ENCODE data around the gene TMEM30A. TPM values are rescaled to one million over a fixed set of nuclear protein-coding genes. Genes with fewer than 3 reads are reported as not detected.

The TMEM30A gene
- total RNA-seq, 2 donors from 2014 or later: 20.8 to 60.7 TPM

DNA sequence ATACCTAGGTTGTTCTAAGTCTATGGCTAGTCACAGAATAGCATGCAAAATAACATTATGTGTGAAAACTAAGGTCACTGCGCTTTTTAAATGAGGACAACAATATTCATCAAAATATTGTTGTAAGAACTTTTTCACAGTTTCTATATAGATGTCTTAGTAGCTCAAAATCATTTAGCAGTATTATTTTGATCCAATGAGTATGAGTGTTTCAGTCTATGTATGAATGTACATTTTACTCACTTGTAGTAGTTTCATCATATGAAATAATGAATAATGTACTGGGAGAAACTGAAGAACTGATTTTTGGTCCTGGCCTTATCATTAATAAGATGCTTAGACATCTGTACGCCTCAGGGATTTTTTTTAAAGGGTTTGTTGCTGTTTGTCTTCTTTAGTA is 16.5 kb upstream of the TMEM30A start:
- Histone ChIP-seq H3K36me3 (replicated peaks in 1 of 2; ENCODE audit: insufficient read depth in 1 of 2, low read depth in 2 of 2) (no peaks in the 10 kb centered on the region), H3K27ac (no peak overlapping the region), H3K4me3 (no peak overlapping the region), H3K4me1 (no peaks in the 10 kb centered on the region), H3K27me3 (no peaks in the 10 kb centered on the region), H3K9me3 (peaks cover 0 to 8% (median 0%) of the 10 kb centered on the region in 3 donors)
- intact Hi-C loops (cut with DNase I): no loop called here
- 88 to 90% methylated on average over 2 of the region's 2 CpGs for WGBS, 2 donors
- ATAC-seq (no peak), DNase-seq (no peak)
- TF ChIP-seq POLR2A (IDR thresholded peaks at IDR 0.05): no peak
- TF ChIP-seq, protein P1, sequence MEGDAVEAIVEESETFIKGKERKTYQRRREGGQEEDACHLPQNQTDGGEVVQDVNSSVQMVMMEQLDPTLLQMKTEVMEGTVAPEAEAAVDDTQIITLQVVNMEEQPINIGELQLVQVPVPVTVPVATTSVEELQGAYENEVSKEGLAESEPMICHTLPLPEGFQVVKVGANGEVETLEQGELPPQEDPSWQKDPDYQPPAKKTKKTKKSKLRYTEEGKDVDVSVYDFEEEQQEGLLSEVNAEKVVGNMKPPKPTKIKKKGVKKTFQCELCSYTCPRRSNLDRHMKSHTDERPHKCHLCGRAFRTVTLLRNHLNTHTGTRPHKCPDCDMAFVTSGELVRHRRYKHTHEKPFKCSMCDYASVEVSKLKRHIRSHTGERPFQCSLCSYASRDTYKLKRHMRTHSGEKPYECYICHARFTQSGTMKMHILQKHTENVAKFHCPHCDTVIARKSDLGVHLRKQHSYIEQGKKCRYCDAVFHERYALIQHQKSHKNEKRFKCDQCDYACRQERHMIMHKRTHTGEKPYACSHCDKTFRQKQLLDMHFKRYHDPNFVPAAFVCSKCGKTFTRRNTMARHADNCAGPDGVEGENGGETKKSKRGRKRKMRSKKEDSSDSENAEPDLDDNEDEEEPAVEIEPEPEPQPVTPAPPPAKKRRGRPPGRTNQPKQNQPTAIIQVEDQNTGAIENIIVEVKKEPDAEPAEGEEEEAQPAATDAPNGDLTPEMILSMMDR (IDR thresholded peaks at IDR 0.05): no peak

DNA sequence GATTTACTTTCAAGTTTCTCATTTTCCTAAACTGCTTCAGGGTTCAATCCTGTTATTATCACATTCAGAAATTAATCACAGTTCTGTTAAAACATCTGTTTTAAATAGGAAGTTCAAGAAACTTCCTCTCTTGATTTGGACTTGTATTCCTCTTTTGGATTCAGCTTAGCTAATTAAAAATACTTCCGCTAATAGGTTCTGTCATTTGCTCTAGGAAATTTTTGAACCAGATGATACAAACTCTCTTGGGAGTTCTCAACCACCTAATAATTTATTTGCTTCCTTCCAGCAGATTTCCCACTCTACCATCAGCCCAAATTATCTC is 15.9 kb upstream of the TMEM30A start:
- 0 to 29% methylated on average over 1 of the region's 1 CpG for WGBS, 2 donors
- intact Hi-C loops (cut with DNase I): no loop called here

DNA sequence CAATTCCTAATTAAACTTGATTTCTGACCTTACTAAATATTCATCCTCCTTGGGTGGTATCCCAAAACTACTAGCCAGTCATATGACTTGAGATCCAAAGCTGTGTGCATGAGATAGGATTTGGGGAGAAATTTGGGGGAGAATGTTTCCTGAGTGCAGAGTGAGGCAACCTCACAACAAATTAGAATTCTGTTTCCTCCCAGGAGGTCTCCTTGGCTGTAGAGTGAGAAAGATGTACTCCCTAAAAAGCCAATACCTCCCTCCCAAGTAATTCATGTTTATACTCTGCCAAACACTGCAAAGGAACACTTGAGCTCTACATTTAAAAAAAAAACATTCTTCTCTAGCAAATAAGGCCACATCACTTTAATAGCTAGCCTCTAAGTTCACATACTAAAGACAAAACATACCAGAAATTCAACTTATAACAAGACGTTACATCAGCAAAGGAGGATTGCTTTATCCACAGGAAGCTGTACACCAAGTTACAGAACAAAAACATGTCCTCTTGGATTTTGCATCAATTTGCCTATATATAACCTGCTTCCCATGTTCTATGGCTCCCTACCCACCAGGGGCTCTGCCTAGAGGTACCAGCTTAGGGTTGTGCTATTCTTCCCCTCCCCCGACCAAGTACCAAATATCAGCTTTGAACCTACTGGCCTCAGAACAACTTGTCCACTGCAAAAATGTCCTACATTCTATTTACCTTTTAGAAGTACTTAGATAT is 15.4 kb upstream of the TMEM30A start:
- ATAC-seq (no peak), DNase-seq (no peak)
- Histone ChIP-seq H3K36me3 (replicated peaks in 1 of 2; ENCODE audit: insufficient read depth in 1 of 2, low read depth in 2 of 2) (no peaks in the 10 kb centered on the region), H3K4me1 (no peaks in the 10 kb centered on the region), H3K27ac (no peak overlapping the region), H3K4me3 (no peak overlapping the region), H3K27me3 (no peaks in the 10 kb centered on the region), H3K9me3 (peaks cover 0 to 8% (median 0%) of the 10 kb centered on the region in 3 donors)
- intact Hi-C loops (cut with DNase I): no loop called here
- 70 to 71% methylated on average over 2 of the region's 2 CpGs for WGBS, 2 donors
- TF ChIP-seq, protein P1 (IDR thresholded peaks at IDR 0.05): no peak
- TF ChIP-seq POLR2A (IDR thresholded peaks at IDR 0.05): no peak

More for the DNA sequence above, 15.9 kb upstream of the TMEM30A start:
- DNase-seq (no peak), ATAC-seq (no peak)
- peaks cover 0 to 8% (median 0%) of the 10 kb centered on the region in 3 donors for H3K9me3 ChIP-seq
- no peaks in the 10 kb centered on the region for H3K4me1 ChIP-seq
- H3K27ac ChIP-seq: no peak overlapping the region
- no peak for TF ChIP-seq POLR2A (IDR thresholded peaks at IDR 0.05)
- TF ChIP-seq, protein P1 (IDR thresholded peaks at IDR 0.05): no peak
- H3K36me3 ChIP-seq (replicated peaks in 1 of 2; ENCODE audit: insufficient read depth in 1 of 2, low read depth in 2 of 2): no peaks in the 10 kb centered on the region
- H3K4me3 ChIP-seq: no peak overlapping the region
- no peaks in the 10 kb centered on the region for H3K27me3 ChIP-seq

DNA sequence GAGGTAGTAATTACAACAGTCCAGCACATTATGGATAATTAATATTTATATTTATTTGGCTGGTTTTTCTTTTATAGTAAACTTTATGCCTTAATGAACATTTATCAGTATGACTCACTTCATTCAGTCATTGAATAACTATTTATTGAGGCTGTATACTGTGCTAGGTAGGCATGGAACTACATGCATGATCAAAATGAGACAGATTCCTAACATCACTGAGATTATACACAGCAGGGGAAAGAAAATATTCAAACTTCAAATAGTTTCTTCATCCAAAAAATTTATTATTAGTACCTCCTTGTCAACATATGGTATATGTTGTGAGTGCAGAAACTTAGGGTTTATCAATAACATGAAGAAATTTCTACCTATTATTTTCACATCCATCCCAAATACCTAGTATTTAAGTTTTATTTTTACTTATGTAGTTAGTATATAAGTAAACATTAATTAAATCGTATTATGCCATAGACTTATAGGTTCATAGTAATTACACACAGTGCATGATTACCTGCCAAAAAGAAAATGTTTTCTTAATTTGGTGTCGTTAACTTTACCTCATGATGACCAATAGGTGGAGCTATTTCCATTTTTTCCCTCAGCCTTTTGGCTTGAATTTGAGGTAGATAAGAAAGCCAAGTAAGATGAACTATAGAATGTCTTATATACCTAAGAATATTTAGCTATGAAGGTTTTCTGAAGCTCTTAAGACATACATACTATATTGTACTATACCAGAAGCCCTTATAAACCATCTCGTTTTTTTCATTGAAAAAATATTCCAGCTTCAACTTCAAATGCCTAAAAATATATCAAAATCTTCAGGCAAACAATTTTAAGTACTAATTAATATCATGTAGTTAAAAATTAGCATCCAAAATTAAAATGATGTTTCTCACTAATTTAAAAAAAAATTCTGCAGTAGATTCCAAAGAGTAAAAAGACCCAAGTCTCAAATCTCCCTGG is 12.5 kb upstream of the TMEM30A start:
- ATAC-seq (peak; percentile 69), DNase-seq (no peak)
- Histone ChIP-seq H3K9me3 (peaks cover 0 to 8% (median 0%) of the 10 kb centered on the region in 3 donors), H3K4me1 (peaks cover 7% of the 10 kb centered on the region), H3K27ac (no peak overlapping the region), H3K36me3 (replicated peaks in 1 of 2; ENCODE audit: insufficient read depth in 1 of 2, low read depth in 2 of 2) (no peaks in the 10 kb centered on the region), H3K27me3 (no peaks in the 10 kb centered on the region), H3K4me3 (no peak overlapping the region)
- intact Hi-C loops (cut with DNase I): no loop called here
- 4 to 6% methylated on average over 3 of the region's 3 CpGs for WGBS, 2 donors
- TF ChIP-seq POLR2A (IDR thresholded peaks at IDR 0.05): no peak
- TF ChIP-seq, protein P1 (IDR thresholded peaks at IDR 0.05): peak in 6 of 7 experiments; percentile 63 to 78 (median 74)

Data from body of pancreas (tissue), 4 donors.